Measurements from ENCODE around the gene CCDC106.

Gene CCDC106

GRCh38 chr19:55647732-55648584, at the start of gene CCDC106:
CCDC106 (plus strand) TSS chr19:55648212; CDS start chr19:55649047, 835 bp downstream.
- DNase-seq (ENCODE audit: low read depth): no peak
- peak within 1 kb of the TSS; percentile 55 for H3K4me3 ChIP-seq (ENCODE audit: control insufficient read depth, low read depth, low read length)
- TF ChIP-seq, protein P1, sequence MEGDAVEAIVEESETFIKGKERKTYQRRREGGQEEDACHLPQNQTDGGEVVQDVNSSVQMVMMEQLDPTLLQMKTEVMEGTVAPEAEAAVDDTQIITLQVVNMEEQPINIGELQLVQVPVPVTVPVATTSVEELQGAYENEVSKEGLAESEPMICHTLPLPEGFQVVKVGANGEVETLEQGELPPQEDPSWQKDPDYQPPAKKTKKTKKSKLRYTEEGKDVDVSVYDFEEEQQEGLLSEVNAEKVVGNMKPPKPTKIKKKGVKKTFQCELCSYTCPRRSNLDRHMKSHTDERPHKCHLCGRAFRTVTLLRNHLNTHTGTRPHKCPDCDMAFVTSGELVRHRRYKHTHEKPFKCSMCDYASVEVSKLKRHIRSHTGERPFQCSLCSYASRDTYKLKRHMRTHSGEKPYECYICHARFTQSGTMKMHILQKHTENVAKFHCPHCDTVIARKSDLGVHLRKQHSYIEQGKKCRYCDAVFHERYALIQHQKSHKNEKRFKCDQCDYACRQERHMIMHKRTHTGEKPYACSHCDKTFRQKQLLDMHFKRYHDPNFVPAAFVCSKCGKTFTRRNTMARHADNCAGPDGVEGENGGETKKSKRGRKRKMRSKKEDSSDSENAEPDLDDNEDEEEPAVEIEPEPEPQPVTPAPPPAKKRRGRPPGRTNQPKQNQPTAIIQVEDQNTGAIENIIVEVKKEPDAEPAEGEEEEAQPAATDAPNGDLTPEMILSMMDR (IDR thresholded peaks at IDR 0.05; ENCODE audit: control insufficient read depth, insufficient read depth, low read depth, low read length, missing control alignments): no peak

DNA sequence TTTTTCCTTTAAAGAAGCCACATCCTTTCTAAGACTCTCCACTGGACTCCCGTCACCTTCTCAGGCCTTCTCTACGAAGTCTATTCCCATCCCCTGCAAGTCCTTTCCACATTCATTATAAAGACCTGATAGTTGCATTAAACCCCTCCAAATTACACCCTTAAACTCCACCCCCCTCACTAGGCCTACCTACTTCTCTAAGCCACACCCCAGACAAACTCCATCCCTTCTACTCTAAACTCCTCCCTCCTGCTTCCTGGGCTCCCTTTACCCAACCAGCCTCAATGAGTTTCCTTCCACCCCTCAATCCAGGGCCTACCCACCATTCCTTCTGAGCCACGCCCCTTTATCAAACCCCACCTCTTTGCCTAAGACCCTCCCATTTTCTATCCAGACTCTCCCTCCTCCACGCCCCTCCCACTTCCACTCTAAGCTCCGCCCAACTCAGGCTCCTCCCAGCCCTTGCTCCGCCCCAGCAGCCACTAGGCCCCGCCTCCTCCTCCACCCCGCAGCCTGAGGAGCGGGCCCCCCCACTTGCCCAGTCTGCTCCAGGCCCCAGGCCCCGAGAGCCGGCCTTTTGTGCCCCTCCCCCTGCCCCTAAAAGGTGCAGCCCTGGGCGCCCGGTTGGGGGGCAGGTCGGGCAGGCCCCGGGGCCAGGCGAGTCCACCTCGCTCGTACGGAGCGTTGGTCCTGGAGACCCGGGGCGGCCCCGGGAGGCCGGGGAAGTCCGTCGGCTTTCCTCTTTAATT, 49.1 kb upstream of the CCDC106 start:
- TF ChIP-seq, protein P1 (IDR thresholded peaks at IDR 0.05; ENCODE audit: control insufficient read depth, insufficient read depth, low read depth, low read length, missing control alignments): no peak
- peak overlapping the region; percentile 62 for H3K4me3 ChIP-seq (ENCODE audit: control insufficient read depth, low read depth, low read length)
- peak; percentile 77 for DNase-seq (ENCODE audit: low read depth)

- peak within 1 kb of the TSS; percentile 62 for H3K4me3 ChIP-seq (ENCODE audit: control insufficient read depth, low read depth, low read length)
- peak; percentile 92 for DNase-seq (ENCODE audit: low read depth)
- TF ChIP-seq, protein P1 (IDR thresholded peaks at IDR 0.05; ENCODE audit: control insufficient read depth, insufficient read depth, low read depth, low read length, missing control alignments): no peak
Measured at GRCh38 chr19:55599468-55599841, 48.6 kb upstream of the CCDC106 start, which contains the start of gene FIZ1. FIZ1 (minus strand) TSS chr19:55599517; CDS start chr19:55597865, 1,652 bp downstream.

DNA sequence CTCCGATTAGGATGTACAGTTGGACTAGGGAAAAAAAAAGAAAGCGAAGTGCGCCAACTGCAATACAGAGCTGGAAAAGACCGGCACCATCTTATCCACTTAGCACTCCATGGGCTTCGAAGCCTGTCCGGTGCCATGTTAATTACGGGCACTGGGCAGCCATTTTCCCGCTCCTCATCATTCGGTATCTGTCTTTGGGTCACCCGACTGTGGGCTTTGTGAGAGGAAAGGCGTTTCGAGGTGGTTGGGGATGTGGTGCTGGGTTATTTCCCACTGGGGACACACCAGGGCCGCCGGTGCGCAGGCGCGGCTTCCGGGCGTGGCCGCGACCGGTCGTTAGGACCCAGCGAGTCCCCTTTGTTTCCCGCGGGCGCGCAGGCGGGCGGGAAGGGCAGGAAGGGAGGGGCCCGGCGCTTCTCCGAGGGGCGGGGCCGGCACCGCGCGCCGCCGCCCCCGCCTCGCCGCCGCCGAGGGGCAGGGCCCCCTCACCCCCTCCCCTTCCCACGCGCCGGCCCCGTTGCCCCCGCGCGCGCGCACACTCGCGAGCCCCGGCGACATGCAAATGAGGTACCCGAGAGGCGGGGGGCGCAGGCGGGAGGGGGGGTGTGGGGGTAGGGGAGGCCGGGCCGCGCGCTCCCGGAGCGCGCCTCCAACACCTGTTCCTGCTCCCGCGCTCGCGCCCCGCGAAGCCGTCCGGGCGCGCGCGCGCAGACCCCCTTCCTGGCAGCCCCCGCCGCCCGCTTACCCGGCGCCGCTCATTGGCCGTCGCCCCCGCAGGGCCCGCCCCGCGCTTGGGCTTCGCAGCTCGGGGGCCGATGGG, 48.0 kb upstream of the CCDC106 start, which contains the start of gene ZNF524:
Gene ZNF524, plus strand, starts transcription at position 447 of the 820 bp plus-strand sequence. CDS start 1,825 bp downstream, outside the sequence.
- peak; percentile 47 for DNase-seq (ENCODE audit: low read depth)
- peak within 1 kb of the TSS; percentile 62 for H3K4me3 ChIP-seq (ENCODE audit: control insufficient read depth, low read depth, low read length)
- TF ChIP-seq, protein P1 (IDR thresholded peaks at IDR 0.05; ENCODE audit: control insufficient read depth, insufficient read depth, low read depth, low read length, missing control alignments): no peak

DNA sequence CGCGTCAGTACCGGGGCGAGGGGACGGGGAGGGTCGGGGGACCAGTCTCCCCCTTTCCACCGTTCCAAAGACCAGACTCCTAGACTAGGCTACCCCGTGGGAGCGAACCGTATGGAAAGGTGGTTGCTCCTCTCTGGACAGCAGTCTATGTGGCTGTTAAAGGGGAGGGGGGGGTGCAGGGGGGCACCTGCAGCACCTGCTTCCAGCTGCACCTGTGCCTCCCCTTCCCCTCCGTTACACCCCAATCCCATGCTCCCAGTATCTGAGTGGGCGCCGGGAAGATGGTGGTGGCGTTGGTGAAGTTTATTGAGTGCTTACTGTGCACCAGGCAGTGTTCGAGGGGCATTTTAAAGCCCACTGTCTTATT, 47.4 kb upstream of the CCDC106 start:
- peak overlapping the region; percentile 62 for H3K4me3 ChIP-seq (ENCODE audit: control insufficient read depth, low read depth, low read length)
- TF ChIP-seq, protein P1 (IDR thresholded peaks at IDR 0.05; ENCODE audit: control insufficient read depth, insufficient read depth, low read depth, low read length, missing control alignments): no peak
- DNase-seq (ENCODE audit: low read depth): no peak

DNA sequence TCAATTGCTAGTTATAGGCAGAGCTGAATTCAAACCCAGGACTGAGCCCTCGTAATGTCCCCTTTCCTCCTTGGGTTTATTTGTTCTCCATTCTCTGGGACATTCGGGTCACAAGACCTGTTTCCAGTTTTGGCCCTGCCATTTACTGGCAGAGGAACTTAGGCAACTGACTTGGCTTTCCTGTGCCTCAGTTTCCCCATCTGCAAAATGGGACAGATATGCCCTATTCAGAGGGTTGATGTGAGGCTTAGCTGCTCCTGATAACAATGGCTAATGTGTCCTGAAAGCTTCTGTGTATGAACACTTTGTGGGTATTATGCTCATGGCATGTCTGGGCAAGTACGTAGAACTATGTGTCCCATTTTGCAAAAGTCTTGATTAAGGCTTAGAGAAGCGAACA, 46.9 kb upstream of the CCDC106 start:
- no peak for DNase-seq (ENCODE audit: low read depth)
- H3K4me3 ChIP-seq (ENCODE audit: control insufficient read depth, low read depth, low read length): peak overlapping the region; percentile 62
- TF ChIP-seq, protein P1 (IDR thresholded peaks at IDR 0.05; ENCODE audit: control insufficient read depth, insufficient read depth, low read depth, low read length, missing control alignments): no peak

All from AG09309 (cell line).